ENCODE results near the gene GOT1.
A peak's percentile ranks its signal among the peaks of the same experiment; 100 is the strongest.

Gene GOT1

DNA sequence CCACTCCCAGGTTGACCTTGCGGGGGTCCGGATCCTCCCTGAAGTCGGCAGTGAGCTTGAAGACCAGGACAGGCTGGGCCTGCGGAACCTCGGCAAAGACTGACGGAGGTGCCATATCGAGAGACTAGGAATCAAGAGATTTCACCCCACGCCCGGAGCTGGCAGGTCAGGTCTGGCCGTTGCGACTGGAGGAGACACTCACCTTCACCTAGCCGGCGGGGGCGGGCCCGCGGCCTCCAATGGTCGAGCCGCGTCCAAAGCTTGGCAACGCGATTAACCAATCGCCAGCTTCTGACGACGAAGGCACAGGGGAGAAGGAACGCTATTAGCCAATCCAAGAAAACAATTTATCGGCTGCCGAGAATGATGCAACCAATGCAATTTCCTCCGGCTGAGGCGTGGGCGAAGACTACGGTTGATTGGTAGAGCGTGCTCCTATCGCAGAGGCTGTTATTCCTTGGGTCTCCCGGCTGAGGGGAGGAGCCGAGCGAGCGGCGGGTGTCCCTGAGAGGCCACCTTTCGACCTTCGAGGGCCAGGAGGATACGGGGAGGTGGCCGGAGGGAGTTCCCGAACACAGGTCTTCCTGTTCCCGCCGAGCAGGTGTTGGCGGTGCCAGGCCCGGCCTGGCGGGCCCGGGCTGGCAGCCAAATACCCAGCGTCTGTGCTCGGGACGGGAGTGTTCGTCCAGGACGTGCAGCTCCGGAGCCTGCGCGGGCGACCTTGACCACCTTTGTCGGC is at the start of gene GOT1:
TSS of gene GOT1 (minus strand) at position 174 of the 739 bp plus-strand sequence. CDS start at position 115, 59 bp downstream.
- peak; percentile 99 for DNase-seq (ENCODE audit: low read depth)

DNA sequence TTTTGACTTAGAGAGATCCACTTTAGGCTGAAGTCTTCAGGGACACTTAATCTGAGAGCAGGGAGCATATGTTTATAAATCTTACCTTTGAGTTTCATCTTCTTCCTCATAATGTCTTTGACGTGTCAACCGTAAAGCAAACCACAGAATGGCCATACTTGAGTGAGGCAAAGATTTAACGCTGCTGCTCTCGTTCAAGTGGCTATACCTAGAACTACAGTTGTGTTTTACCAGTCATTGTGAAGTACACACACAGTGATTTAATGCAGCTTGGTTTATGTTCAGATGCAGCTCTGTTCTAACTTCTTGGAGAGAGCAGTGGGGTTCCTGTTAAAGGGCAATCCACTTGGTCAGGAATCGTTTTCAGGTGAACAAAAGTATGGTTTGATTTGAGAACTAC is 39.9 kb upstream of the GOT1 start:
- DNase-seq (ENCODE audit: low read depth), result no peak

DNA sequence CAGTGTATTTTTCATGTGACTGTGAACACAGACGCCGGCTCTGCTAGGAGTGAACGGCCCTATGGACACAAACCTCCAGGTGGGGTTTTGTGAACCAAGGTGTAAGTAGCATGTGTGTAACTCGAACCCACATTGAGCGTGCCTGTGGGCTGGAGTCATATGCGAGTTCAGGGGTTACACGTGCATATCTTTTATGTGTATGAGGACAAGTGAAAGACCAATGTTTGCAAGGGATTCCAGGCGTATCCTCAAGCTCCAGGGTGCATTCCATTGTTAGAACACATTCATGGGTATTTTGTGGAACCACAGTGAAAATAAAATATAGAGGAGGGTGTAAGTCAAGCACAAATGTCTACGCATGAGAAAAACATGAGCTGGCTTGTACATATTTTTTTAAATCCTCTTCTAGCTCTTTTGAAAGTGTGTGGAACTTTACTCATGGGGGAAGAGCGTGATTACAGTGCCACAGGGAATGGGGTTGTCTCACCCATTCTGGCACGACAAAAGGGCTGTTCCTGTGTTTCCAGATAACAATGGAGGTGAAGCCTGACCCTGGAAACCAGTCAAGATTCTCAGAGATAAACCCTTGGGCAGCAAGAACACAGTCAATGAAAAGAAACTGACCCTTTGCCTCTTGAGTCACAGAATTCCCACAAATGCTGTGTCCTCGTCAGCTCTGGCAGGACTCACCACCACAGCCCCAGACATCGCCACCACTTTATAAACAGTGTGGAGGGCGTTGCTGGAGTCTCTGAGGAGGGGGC is 37.0 kb upstream of the GOT1 start:
- DNase-seq (ENCODE audit: low read depth), result peak; percentile 13

DNA sequence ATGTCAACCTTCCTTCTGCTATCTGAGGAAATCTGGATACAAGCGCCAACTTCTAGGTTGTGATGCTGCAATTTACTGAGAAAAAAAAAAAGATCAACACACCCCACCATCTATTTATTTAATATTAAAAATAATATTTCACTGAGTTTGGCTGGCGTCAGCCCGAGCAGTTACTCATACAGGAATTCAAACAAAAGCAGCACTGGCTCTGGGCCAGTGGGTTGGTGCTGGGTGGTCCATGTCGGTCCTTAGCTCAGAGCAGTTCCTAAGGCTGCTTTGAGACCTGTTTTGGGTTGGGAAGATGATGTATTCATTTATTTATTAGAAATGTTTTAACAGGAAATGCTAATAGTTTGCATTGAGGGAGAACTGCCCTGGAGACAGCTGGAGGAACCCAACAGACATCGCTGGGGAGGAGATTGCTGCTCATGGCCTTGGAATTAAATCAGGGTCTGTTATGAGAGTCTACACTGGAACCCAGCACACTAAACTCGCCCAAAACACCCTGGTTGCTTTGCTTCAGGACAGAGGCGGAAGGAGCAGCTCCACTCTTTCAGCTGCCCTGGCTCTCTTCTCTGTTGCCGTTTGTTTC is 36.3 kb upstream of the GOT1 start:
- DNase-seq (ENCODE audit: low read depth), result no peak

DNA sequence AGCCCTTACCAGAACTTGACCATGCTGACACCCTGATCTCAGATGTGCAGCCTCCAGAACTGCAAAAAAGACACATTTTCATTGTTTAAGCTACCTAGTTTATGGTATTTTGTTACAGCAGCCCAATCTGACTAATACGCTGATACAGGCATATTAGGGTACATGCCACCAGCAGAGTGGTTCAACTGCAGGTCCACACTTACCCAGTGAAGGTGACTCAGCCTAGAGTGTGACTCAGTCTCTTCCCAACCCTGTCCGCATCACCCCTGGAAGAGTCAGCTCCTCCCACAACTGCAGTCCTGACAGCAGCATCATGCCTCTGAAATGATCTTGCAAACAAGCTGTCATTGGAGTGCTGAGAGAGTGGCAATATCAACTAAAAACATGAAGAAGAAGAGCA is 30.8 kb upstream of the GOT1 start:
- DNase-seq (ENCODE audit: low read depth), result peak; percentile 58

DNA sequence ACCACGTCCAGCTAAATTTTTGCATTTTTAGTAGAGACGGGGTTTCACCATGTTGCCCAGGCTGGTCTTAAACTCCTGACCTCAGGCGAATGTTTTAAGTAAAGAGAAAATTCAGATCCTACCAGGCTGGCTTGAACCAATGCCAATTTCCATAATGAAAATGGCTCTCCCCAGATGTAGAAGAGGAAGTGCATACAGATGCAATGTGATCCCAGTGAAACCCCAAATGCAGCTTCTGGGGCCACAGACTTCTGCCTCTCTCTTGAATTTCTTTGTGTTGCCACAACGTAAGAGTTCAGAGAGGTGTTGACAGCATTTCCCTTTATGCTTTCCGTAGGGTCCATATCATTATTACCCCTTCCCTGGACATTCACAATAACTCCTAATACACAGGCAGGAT is 29.6 kb upstream of the GOT1 start:
- no peak for DNase-seq (ENCODE audit: low read depth)

DNA sequence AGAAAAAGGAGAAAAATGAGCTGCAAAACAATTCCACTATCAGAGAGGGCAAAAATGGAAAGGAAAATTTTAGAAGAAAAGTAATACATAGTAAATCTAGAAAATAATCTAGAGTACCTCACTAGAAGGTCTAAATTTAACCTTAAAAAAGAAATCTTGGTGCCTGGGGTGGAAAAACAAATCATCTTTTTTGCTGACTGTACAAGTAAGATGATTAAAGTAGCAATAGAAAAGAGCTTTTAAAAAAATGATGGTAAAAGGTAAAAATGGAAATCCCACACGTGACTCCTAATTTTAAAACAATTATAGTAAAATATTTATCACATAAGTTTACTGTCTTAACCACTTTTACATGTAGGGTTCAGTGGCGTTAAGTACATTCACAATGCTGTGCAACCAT is 28.8 kb upstream of the GOT1 start:
- DNase-seq (ENCODE audit: low read depth), result no peak

DNA sequence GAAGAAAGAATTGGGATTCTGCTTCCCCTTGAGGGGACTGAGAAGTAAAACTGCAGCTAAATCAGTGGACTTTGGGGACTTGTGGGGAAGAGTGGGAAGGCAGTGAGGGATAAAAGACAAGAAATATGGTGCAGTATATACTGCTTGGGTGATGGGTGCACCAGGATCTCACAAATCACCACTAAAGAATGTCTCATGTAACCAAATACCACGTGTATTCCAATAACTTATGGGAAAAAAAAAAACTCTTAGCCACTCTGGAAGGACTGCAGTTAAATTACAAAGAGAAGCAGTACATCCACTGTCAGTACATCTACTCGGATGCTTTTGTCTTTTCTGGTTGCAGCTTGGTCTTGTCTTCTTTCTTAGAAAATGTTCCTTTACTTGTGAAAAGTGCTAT is 27.4 kb upstream of the GOT1 start:
- peak; percentile 54 for DNase-seq (ENCODE audit: low read depth)

DNA sequence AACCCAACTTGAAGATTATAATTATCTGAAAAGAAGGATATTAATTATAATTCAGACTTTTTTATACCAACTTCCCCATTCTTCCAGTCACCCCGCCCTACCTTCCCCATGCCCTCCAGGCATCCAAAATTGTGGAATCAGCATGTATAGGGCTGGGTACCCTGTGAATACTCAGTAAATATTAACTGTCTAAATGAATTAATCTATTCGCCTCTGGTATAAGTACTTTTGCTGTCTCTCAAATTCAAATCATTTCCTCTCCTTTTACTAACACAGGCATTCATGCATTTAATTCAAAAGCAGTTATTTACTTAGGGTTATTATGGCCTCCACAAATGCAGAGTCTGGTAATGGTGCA is 26.5 kb upstream of the GOT1 start:
- no peak for DNase-seq (ENCODE audit: low read depth)

DNA sequence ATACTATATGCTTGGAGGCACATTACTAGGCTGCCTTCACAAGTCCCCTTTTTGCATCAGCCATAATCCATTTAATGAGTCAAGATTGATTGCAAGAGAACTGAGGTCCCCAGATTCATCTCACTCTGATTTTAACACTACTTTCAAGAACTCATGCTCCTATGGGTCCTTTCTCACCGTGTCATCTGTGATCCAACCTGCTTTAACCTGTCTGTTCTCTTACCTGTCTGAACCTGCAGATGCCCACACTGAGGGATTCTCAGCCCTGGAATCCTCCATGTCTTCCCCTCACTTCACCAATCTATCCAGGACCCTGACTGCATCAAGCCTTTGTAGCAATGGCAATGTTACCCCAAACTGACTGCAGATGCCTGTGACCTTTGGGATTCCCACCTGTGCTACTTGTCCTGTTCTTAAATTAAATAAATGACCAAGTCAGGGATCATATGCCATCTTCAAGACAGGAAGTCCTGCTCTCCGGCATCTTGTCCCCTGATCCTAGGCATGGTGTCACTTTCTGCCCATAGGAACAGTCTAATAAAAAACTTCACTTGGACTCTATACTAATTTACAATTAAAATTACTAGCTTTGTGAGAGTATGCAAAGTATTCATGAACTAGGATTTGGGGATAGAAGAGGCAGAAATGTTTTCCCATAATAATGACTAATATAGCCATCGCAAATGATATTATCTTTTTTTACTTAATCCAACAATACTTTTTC is 25.9 kb upstream of the GOT1 start:
- no peak for DNase-seq (ENCODE audit: low read depth)

DNA sequence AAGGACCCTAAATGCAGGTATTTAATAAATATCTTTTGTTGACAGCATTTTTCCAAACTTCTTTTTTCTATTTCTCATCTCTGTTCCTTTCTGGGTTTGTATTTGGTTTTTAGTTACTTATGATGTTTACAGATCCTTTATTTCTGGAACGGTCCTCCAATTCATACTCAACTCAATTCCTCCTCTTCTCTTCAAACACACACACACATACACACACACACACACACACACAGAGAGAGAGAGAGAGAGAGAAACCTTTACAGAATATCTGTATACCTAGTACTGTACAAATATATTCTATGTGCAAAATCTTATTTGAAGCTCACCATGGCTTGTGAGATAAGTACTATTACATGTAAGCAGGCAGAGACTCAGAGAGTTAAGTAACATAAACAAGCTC is 21.6 kb upstream of the GOT1 start:
- DNase-seq (ENCODE audit: low read depth), result no peak

DNA sequence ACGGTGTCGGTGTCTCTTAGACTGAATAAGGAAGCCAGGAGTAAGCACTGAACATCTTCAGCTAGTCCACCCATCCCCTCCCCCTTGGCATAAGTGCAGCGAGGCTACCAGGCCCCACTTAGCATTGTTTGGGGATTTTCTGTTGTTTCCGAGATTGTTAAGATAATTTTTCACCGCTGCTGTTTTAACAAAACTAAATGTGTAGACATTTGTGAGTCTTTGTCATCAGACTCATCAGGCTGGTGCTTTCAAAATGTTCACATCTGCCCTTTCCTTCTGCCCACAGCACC is 21.0 kb upstream of the GOT1 start:
- DNase-seq (ENCODE audit: low read depth), result no peak

DNA sequence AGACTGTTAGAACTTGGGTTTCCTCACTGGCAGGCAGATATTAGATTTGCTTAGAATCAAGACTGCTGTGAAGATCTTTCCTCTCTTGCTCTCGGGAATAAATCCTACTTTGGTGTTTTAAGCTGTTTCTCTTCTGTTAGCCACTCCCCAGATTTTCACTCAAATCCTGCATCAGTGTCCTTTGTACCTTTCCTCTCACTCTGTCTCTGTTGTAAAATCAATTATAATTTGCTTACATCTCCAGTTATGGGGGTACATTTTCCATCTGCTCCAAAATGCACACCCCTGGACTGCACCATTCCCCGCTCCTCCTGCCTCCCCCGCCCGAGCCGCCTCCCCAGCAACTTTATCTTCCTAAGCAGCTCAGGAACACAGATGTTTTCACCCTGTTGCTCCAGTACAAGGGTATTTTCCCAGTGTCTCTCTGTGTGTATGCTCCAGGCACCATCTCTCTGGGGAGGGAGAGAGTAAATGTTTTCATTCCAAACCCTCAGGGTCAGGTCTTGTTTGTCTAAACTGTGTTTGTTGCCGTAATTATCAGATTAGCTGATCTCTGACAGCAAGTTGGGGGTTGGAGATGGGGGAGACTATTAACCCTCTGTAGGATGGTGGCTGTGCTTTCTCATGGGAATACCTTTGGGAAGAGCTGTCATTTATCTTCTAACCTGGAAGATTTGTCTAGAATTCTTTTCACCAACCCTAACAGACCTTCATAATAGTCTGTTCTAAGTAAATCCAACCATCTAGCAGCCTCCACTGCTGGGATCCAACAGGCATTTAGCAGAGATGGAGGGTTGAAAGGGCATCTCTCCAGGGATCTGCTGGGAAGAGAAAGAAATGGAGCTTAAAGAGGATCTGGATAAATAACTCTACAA is 20.4 kb upstream of the GOT1 start:
- DNase-seq (ENCODE audit: low read depth), result no peak

DNA sequence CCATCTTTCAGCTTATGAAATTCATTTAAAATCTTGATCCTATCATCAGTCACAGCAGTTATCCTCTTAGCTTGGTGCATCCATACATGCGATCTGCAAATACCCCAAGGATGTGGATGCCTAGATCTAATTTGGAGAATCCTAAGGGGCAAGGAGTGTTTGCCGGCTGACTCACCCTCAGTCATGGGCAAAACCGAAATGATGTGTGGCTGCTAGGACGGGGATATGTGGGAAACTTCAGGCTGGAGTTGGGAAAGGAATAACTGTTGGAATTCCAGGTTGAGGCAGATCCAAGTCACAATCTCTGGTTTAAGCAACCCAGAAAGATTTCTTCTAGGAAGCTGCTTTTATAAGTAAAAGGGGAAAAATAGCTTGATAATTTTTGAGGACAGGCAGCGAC is 19.7 kb upstream of the GOT1 start:
- DNase-seq (ENCODE audit: low read depth), result no peak

DNA sequence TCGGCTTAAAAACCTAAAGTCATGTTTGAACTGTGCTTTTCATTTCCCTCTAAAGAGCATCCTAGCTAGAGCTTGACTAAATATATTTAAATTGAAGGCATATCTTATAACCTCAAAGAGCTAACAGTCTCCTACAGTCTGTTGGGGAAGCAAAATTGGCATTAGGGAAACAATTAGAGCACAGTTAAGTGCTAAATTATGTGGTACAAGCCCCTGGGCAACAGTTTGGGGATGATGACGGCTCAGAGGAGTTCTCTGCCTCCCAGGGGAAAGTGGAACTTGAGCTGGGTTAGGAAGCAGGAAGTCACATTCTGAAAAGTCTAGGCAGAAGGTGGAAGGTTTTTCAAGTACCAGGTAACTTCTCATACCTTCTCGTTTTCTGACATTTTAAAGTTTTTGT is 18.6 kb upstream of the GOT1 start:
- no peak for DNase-seq (ENCODE audit: low read depth)

DNA sequence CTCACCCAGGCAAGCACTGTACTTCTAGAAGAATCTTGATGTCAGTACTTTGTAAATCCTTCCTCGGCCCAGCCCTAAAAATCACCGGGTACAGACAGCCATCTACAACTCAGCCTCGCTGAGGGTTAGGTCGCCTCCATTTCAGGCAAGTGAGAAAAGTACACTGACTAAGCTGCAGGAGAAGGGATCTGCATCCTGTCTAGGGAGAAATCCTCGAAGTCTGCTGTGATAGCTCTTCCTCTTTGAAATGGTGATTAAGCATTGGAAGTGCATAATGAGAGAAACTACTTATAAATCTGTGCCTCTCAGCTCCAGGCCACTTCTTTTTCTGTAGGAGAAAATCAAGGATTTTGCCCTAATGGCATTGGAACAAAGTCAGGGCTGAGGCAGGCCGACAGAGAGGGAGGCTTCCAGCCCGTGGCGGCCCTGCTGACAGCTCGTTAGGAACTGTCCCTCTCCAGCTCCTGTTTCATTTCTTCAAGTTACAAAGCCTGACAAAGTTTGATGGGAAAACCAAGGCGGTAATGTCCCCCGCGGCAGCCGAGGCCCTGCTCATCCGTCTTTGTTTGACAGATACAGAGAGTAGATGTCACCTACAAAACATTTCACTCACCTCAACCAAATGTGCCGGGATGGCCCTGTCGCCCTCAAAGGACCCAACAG is 14.1 kb upstream of the GOT1 start:
- DNase-seq (ENCODE audit: low read depth), result peak; percentile 10

DNA sequence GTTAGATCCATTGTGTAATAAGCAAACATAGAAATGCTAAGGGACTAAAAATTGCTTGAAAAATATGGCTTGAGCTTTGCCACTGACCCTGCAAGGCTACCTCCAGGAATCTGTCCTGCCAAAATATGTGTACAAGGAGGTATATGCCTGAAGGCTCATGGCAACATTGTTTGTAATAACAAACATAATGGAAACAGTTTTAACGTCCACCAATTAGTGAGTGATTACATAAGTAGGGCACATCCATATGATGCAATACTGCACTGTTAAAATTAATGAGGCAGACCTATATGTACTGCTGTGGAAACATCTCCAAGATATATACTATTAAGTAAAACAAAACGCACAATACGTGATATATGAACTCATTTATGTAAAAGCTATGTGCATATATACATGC is 13.1 kb upstream of the GOT1 start:
- DNase-seq (ENCODE audit: low read depth), result no peak

DNA sequence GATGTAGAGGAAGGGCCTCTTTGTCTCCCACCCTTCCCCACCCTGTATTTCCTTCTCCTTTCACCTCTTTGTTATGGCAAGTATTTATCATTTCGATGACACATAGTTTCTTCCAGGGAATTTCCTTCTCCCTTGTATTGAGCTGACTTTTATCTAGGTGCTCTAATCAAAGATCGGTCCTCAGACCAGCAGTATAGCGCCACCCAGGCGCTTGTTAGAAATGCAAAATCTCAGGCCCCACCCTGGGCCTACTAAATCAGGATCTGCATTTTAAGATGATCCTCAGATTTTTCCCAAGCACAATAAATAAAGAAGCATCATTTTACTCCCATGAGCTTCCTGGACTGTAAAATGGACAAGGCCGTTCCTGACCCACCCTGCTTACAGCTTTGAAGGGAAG is 12.0 kb upstream of the GOT1 start:
- DNase-seq (ENCODE audit: low read depth), result no peak

DNA sequence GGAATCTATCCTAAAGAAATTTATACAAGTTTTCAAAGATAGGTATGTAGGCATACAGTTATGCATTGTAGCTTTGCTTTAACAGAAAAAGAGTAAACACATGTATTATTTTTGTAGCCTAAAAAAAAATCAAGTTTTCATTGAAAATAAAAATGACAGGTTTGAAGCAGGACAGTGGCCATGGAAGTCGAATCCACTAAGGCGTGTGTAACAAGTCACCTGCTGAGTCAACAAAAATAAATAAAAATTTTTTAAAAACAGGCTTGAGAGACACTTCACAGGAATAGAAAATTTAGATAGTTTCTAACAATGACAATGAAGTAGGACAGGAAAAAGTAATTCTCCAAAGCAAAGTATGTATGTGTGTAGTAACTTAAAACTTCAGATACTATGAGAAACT is 8.5 kb upstream of the GOT1 start:
- no peak for DNase-seq (ENCODE audit: low read depth)

DNA sequence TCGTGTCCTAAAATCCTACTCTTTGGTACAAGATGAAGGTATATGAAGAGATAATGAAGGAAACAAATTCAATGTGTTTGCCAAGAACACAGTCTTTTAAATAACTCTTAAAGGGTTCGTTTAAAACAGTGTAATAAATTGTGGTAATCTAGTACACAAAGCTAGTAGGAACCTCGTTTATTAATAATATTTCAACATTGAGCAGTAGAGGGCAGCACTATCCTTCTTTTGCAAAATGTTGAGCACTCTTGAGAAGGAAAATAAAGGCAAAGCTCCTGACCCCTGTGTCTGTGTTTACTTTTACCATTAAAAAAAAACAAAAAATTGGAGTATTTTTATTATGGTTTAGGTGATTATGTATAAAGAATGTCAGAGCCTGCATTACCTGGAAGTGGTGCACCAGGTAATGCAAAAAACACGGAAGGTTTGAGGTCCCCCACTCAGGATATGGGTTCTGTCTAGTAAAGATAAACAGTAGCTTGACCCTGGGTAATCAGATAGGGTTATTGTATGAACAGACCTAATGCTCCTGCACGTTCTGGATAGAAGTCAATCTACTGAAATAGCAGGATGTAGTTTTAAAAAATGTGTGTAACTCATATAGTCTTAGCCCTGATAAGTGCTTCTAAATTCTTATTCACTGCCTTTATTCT is 5.7 kb upstream of the GOT1 start:
- peak; percentile 58 for DNase-seq (ENCODE audit: low read depth)

Measured in EH (cell line).